WERI-Rb-1 (cell line): ENCODE results near the gene DVL2.
A peak's percentile ranks its signal among the peaks of the same experiment; 100 is the strongest.
"Not testable (repeated sequence)": the region's sequence is repeated elsewhere in the genome, so short reads cannot be mapped to it uniquely, and the experiment has no call there.

Experiments used
- DNase-seq: peaks from one replicate; pipeline ENCODE4 v3.0.0-alpha.2; 2020
- H3K27ac ChIP-seq: fragments of 250-450 bp; sonication (Bioruptor Pico); 2 replicates; pipeline ENCODE4 v1.5.1; 2020; ENCODE audit warnings: mild to moderate bottlenecking, moderate library complexity
- H3K27me3 ChIP-seq: fragments of 250-450 bp; sonication (Bioruptor Pico); 2 replicates; pipeline ENCODE4 v1.5.1; 2021; ENCODE audit warnings: mild to moderate bottlenecking, low read depth, moderate library complexity; ENCODE audit not compliant: insufficient read depth, severe bottlenecking
- H3K36me3 ChIP-seq: fragments of 250-450 bp; sonication (Bioruptor Pico); 2 replicates; pipeline ENCODE4 v1.5.1; 2020; ENCODE audit warnings: mild to moderate bottlenecking, moderate library complexity
- H3K4me3 ChIP-seq: 2 replicates; pipeline ENCODE4 v1.5.1; 2011; ENCODE audit warnings: low read depth, mild to moderate bottlenecking, control low read depth, low read length
- H3K9me3 ChIP-seq: fragments of 250-450 bp; sonication (Bioruptor Pico); 2 replicates; pipeline ENCODE4 v1.5.1; 2021; ENCODE audit warnings: mild to moderate bottlenecking, moderate library complexity; ENCODE audit not compliant: severe bottlenecking
- TF ChIP-seq, protein P1 (sequence below): IDR thresholded peaks from 2 replicates; pipeline ENCODE4 v1.5.1; 2011; ENCODE audit warnings: low read depth, mild to moderate bottlenecking, control low read depth, inconsistent platforms, low read length

Gene DVL2

DNA sequence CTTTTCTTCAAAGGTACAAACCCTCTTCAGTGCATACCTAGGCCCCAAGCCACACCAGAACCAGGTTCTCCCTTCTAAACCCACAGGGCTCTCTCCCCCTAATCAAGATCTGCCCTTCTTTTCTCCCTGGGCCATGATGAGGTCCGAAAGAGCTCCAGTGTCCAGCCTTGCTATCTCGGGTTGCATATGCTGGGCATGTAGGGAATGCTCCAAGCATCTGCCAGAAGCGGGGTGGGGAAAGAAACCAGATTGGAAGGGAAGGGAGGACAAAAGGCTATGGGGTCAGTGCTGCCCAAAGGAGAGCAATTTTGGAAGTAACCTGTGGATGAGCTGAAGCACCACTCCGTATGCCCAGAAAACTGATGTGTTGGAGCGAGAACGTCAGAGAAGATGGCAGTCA is 14.9 kb upstream of the DVL2 start:
- H3K27me3 ChIP-seq = no peaks in the 10 kb centered on the region
- TF ChIP-seq, protein P1, sequence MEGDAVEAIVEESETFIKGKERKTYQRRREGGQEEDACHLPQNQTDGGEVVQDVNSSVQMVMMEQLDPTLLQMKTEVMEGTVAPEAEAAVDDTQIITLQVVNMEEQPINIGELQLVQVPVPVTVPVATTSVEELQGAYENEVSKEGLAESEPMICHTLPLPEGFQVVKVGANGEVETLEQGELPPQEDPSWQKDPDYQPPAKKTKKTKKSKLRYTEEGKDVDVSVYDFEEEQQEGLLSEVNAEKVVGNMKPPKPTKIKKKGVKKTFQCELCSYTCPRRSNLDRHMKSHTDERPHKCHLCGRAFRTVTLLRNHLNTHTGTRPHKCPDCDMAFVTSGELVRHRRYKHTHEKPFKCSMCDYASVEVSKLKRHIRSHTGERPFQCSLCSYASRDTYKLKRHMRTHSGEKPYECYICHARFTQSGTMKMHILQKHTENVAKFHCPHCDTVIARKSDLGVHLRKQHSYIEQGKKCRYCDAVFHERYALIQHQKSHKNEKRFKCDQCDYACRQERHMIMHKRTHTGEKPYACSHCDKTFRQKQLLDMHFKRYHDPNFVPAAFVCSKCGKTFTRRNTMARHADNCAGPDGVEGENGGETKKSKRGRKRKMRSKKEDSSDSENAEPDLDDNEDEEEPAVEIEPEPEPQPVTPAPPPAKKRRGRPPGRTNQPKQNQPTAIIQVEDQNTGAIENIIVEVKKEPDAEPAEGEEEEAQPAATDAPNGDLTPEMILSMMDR = no peak
- no peak overlapping the region for H3K27ac ChIP-seq
- peaks cover 46% of the 10 kb centered on the region for H3K36me3 ChIP-seq
- DNase-seq = no peak
- no peak overlapping the region for H3K4me3 ChIP-seq
- no peaks in the 10 kb centered on the region for H3K9me3 ChIP-seq

DNA sequence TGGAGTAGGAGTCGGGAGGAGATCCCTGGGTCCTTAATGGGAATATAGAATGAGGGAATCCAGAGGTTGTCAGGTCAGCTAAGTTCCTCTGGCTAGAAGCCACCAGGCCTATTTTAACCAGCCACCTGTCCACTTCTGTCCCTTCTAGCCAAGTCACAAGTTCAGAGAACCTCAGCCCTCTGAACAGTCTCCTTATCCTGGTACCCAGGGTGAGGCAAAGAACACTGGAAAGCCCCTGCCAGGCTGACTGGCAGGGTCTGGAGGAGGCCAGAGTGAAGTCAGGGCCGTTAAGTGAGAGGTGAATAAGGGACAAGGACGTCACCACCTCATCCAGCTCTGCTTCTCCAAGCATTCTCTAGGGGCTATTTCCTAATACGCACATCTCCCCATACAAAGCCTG is 14.5 kb upstream of the DVL2 start:
- Histone ChIP-seq H3K9me3 (no peaks in the 10 kb centered on the region), H3K36me3 (peaks cover 46% of the 10 kb centered on the region), H3K4me3 (no peak overlapping the region), H3K27me3 (no peaks in the 10 kb centered on the region), H3K27ac (no peak overlapping the region)
- TF ChIP-seq, protein P1 = no peak
- no peak for DNase-seq

DNA sequence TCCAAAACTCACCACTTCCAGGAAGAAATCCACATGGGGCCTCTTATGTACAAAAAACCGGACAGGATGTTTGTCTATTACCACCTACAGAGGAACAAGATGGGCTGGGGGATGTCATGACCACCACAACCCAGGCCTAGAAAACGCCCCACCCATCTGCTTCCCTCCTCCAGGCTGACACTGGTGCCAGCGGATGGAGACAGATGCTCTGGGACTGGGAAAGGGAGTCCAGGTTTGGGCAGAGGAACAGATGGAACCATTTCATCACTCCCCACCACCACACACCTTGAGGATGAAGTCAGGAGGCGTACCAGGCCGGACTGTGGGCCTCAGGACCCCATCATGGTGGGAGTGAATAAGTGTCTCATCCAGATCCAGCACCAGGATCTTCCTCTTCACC is 12.5 kb upstream of the DVL2 start:
- Histone ChIP-seq H3K4me3 (no peak overlapping the region), H3K27ac (no peak overlapping the region), H3K36me3 (peaks cover 52% of the 10 kb centered on the region), H3K27me3 (no peaks in the 10 kb centered on the region), H3K9me3 (no peaks in the 10 kb centered on the region)
- TF ChIP-seq, protein P1 = no peak
- no peak for DNase-seq

DNA sequence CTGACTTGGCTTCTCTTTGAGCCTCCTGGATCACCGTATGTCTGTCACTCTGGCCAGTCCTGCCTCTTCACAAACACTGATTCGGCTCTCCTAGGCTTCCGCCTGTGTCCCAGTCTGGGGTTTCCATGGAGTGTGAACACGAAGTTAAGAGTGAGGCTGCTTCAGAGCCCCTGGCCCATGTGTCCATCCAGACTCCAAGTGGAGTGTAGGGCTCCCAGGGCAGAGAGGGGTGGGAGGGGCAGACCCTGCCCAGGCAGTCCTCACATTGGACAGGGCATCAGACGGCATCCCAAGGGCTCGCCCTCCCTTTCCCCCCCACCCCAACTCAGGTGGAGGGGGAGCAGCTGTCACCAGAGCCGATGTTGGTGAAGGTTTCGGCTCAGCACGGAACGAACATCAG is 9.5 kb upstream of the DVL2 start:
- Histone ChIP-seq H3K36me3 (peaks cover 70% of the 10 kb centered on the region), H3K27ac (peak overlapping the region; percentile 99)
- H3K9me3 ChIP-seq, H3K27me3 ChIP-seq, H3K4me3 ChIP-seq, DNase-seq: not testable (repeated sequence)

DNA sequence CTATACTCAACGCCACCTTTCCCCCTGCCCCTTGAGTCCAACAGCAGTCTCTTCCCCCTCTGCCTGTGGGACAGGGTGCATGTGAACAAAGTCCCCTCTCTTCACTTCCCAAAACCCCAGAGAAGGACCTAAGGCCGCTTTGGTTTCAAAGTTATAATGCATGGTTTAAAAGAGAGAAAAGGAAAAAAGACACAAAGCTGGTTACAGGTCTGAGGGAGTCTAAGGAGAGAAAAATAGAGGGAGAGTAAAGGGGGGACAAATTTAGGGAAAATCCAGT is 9.1 kb upstream of the DVL2 start:
- Histone ChIP-seq H3K4me3 (peak overlapping the region; percentile 90), H3K36me3 (peaks cover 71% of the 10 kb centered on the region), H3K9me3 (no peaks in the 10 kb centered on the region), H3K27ac (peak overlapping the region; percentile 99), H3K27me3 (no peaks in the 10 kb centered on the region)
- TF ChIP-seq, protein P1 = no peak
- DNase-seq = no peak

DNA sequence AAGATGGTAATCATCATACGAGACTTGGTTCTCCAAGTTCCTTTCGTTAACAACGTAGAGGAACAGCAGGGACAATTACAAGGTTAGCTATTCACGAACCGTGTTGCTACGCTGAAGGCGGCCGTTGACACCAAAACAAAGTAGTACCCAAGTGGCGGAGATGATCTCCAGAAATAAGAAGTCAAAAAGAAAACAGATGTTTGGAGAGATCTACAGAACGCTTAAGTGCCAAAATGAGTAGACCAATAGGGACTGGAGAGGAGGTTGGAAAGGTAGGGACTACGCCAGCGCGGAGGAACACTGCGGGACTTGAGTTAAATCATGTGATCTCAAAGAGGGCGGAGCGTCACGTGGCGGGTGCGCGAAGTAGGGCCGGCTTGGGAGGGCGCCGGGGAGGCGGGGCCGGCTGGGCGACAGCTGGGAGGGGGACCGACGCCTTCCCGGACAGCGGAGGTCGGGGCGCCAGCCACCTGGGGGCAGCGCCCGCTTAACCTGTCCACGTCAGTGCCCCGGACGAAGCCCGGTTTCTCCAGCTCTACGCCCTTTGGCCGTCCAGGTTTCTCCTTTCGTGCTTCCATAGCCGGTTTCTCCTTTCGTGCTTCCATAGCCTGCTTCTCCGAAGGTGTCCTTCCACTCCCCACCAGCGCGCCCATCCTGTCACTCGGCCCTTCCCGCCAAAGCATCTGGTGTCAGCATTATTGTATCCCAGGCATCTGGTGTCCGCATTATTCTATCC is 8.6 kb upstream of the DVL2 start:
- Histone ChIP-seq H3K36me3 (peaks cover 71% of the 10 kb centered on the region), H3K27ac (peak overlapping the region; percentile 99), H3K4me3 (peak overlapping the region; percentile 90), H3K9me3 (no peaks in the 10 kb centered on the region), H3K27me3 (no peaks in the 10 kb centered on the region)
- peak; percentile 97 for DNase-seq
- TF ChIP-seq, protein P1 = peak; percentile 31; the same call in 1 of the 2 replicates
